ENCODE results near the gene ZBTB45.
A peak's percentile ranks its signal among the peaks of the same experiment; 100 is the strongest.

DNA sequence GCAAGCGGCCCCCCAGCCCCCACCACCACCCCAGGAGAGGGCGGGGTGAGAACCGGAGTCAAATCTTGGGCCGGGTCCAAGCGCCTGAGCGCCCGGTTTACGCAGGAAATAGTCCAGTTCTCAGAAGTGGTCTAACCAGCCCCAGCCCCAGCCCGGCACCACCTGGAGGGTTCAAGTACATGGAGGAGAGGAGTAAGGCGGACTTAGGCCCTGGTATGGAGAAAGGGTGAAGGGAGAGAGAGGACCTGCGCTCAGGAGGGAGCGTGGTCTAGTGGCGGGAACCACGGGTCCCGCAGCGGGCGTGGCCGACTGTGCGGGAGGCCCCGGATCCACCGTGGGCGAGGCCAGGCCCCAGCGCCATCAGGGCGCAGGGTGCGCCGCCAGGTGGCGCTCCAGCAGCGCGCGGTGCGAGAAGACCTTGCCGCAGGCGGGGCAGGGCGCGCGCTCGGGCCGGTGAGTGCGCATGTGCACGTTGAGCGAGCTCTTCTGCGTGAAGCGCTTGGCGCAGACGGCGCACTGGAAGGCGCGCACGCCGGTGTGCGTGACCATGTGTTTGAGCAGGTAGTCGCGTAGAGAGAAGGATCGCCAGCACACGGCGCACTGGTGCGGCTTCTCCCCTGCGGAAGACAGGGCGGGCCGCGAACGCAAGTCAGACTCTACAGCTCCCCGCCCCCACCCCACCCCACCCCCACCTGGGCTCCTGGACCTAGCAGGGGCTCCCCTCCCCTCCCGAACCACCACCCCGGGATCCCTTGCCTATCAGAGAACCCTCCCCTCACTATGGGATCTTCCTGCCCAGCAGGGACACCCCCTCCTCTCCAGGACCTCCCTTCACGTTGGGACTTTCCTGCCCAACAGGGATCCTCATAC, 5.7 kb downstream of the ZBTB45 start:
- TF ChIP-seq, protein P1, sequence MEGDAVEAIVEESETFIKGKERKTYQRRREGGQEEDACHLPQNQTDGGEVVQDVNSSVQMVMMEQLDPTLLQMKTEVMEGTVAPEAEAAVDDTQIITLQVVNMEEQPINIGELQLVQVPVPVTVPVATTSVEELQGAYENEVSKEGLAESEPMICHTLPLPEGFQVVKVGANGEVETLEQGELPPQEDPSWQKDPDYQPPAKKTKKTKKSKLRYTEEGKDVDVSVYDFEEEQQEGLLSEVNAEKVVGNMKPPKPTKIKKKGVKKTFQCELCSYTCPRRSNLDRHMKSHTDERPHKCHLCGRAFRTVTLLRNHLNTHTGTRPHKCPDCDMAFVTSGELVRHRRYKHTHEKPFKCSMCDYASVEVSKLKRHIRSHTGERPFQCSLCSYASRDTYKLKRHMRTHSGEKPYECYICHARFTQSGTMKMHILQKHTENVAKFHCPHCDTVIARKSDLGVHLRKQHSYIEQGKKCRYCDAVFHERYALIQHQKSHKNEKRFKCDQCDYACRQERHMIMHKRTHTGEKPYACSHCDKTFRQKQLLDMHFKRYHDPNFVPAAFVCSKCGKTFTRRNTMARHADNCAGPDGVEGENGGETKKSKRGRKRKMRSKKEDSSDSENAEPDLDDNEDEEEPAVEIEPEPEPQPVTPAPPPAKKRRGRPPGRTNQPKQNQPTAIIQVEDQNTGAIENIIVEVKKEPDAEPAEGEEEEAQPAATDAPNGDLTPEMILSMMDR (IDR thresholded peaks at IDR 0.05): peak; percentile 76
- TF ChIP-seq EZH2 (IDR thresholded peaks at IDR 0.05; ENCODE audit: borderline replicate concordance, insufficient read depth, low read depth, low read length, poor library complexity, severe bottlenecking): no peak
